ENCODE data around the gene CCR6.

- TF ChIP-seq CTCF (IDR thresholded peaks at IDR 0.05; ENCODE audit: low read depth, low read length) (no peak), EZH2phosphoT487 (IDR thresholded peaks at IDR 0.05; ENCODE audit: low read depth) (no peak)
Measured at GRCh38 chr6:167164261-167164660, 41.4 kb downstream of the CCR6 start.
